GM21515 (cell line): Measurements from ENCODE around the gene USB1.

Experiments
- ATAC-seq: cut with Tn5 transposase; IDR thresholded peaks from one replicate; pipeline ENCODE4 v1.9.1; 2021; ENCODE audit not compliant: unreplicated experiment

USB1 gene, protein sequence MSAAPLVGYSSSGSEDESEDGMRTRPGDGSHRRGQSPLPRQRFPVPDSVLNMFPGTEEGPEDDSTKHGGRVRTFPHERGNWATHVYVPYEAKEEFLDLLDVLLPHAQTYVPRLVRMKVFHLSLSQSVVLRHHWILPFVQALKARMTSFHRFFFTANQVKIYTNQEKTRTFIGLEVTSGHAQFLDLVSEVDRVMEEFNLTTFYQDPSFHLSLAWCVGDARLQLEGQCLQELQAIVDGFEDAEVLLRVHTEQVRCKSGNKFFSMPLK

DNA sequence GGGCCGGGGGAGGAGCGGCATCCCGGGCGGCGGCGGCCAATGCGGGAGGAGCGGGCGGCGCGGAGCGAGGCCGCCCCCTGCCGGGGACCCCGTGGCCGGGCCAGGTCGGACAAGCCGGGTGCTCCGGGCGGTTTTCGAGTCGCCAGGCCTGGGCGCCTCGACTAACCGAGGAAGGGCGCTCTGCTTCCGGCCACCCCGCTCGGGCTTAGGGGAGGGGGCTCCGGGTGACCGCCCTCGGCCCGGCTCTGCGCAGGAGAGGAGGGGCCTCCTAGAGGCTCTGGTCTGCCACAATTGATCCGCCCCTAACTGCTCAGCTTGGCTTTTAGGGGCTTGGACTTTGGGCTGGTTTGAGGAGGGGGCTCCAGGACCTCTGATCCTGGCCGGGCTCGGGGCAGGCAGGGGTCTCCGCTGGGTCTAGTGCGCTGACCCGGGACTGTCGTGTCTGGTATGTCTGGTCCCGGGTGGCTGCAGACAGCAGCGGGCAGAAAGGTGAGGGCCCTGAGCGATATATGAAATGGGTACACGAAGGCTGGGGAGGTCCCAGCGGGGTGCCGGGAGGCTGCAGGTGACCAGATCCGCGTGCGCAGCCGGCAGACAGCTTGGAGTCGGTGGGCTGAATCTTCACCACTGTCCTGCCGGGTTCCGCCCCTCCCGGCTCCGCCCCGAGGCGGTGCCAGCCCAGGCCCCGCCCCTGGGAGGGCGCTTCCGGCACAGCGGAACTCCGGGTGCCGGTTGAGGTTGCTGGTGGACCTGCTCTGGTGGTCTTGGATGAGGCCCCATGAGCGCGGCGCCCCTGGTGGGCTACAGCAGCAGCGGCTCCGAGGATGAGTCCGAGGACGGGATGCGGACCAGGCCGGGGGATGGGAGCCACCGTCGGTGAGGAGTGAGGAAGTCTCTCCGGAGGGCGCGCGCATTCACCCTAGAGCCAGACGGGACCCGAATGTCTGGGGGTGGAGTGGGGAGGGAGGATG lies at the start of gene USB1:
TSS of gene USB1 (plus strand) at position 702 of the 971 bp plus-strand sequence. CDS start at position 779, 77 bp downstream.
- ATAC-seq, result peak; percentile 77

DNA sequence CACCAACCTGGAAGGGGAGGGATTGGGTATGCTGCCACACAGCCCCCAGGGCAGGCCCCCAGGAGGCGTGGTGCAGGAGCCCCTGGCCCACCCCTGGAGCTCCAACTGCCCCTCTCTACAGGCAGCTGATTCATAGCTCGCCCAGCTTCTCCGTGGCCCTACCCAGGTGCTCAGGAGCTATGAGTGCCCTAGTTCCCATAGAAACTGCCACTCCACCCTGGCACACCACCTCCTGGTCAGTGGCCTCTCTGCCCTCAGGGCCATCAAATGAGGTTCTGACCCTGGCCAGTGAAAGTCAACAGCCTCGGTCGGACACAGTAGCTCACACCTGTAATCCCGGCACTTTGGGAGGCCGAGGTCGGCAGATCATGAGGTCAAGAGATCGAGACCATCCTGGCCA lies 48.3 kb upstream of the USB1 start:
- ATAC-seq, result no peak

DNA sequence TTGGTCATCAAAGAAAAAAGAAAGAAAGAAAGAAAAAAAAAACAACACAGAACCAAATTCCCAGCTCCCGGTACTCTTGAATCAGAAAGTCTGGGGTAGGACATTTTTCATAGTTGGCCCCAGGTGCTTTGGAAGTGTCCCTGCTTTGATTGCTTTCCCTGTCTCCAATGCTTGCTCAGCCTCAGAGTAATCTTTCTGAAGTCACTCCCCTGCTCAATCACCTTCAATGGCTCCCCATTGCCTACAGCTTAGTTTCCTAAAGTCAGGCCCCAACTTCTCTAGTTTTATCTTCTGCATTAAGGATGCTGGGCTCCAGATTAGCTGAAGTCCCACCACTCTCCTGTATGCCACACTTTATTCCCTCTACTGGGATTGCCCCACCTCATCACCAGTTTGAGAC lies 47.4 kb upstream of the USB1 start:
- no peak for ATAC-seq

DNA sequence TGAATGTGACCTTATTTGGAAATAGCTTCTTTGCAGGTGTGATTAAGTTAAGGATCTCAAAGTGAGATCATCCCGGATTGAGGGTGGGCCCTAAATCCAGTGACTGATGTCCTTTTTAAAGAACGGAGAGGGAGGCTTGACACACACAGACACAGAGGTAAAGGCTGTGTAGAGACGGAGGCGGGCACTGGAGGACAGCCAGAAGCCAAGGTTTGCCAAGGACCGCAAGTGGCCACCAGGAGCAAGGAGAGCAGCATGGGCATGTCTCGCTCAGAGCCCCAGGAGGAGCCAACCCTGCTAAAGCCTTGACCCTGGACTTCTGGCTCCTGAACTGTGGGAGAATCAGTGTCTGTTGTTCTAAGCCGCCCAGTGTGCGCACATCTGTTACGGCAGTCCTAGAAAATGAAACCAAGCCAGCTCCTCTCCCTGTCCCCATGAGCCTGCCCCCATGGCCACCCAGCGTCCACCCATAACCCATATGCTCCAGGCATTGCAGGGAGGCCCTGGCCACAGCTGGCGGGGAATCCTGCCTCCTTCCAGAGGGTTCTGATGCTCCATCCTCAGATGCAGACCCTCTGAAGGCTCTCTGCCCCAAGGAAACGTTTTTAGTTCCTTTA lies 45.5 kb upstream of the USB1 start:
- ATAC-seq, result no peak

DNA sequence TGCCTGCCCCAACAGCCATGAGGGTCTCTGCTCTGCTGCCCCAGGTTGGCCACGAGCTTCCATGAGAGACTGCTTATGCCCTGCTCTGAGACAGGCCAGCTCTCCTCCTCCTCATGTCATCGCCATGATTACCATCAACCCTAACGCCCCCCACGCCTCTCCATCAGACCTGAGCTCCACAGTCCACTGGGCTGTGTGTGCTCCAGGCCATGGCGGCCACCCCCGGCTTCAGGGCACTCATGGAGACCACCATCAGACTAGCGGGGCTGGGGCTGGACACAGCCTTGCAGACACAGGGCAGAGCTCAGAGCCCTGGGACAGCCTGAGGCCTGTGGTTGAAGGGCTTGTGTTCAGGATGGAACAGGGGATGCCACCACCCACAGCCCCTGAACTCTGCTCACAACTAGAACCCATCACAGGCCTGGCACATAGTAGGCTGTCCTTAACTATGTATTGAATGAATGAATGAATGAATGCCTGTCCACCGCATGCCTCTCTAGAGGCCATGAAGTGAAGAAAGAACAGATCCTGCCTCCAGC lies 44.9 kb upstream of the USB1 start:
- ATAC-seq, result no peak

DNA sequence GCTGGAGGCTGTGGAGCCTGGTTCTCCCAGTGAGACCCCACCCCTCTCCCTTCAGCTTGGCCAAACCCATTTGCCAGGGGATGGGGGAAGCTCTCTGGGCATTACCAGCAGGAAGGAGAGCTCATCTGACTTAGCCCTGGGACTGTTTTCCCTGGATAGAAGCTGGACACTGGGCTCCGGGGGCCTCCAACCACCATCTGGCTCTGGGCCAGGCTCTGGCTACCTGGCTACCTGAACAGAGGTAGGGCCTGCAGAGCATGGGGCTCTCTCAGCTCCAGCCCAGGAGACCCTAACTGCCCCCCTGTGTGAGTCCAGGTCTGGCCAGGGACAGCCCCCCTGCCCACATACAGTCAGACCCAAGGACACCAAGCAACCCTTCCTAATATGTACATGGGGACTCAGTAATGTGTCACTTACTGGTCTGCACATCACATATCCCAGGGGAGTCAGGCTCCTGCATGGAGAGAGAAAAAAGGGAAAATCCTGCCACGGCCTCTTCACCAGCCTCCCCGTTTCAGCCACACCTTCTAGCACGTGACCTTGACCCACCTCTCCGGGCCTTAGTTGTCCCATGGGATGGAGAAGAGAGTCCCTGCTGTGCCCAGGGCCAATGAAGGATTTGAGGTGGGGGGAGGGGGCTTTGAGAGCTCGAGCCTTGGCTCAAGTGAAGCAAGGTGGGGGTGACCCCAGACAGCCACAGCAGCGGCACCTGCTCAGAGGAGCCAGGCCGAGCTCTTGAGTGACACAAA lies 44.1 kb upstream of the USB1 start:
- no peak for ATAC-seq

DNA sequence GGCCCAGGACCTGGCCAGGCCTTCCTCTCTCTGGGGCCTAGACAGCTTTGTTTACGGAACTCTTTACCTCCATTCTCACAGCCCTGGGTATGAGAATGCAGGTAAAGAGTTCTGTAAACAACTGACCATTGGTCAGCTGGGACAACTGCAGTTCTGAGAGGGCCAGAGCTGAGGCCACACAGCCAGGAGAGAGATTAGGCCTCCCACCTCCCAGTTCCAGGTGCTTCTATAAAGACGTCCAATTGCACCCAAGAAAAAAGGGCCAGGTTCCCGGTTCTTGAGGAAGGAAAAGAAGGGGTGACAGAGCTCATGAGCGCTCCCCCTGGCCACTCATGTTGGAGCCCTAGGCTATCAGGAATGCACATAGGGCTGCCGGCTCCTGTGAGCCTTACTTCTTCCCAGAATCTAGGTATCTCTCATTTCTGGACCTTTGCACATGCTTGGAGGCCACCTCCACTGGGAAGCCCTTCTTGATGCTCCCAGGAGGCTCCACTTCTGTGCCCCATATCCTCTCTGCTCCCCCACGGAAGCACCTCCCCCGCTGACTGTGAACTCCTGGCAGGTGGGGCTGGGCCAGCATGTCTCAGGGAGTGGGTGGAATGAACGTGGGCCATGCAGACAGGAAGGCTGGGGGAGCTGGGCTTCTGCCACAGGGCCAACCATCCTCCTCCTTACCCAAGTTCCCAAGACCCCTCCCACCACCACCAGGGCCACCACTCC lies 43.4 kb upstream of the USB1 start:
- ATAC-seq, result no peak

DNA sequence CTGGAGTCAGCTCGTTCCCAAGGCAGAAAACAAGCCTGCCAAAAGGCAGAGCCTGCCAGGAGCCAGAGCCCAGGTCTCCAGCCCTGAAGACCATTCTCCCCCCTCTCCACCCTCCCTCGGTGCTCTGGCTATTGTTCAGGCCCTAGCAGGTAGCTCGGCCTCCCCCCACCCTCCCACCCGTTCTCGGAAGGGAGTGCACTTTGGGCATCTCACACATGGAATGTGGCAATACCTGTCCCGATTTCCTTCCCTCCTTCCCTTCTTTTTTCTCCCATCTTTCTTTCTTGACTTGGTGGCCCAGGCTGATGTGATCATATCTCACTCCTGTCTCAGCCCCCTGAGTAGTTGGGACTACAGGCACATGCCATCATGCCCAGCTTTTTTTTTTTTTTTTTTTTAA lies 42.7 kb upstream of the USB1 start:
- ATAC-seq, result no peak

DNA sequence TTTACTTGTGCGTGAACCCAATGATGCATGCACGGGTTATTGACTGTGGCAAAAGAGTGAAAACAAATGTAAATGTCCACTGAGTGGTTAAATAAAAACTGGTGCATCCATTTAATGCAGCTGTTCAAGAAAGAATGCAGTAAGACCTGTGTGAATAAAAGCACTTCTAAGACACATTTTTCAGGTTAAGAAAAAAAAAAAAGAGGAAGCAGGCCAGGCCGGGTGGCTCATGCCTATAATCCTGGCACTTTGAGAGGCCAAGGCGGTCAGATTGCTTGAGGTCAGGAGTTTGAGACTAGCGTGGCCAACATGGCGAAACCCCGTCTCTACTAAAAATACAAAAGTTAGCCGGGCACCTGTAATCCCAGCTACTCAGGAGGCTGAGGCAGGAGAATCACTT lies 42.1 kb upstream of the USB1 start:
- no peak for ATAC-seq

DNA sequence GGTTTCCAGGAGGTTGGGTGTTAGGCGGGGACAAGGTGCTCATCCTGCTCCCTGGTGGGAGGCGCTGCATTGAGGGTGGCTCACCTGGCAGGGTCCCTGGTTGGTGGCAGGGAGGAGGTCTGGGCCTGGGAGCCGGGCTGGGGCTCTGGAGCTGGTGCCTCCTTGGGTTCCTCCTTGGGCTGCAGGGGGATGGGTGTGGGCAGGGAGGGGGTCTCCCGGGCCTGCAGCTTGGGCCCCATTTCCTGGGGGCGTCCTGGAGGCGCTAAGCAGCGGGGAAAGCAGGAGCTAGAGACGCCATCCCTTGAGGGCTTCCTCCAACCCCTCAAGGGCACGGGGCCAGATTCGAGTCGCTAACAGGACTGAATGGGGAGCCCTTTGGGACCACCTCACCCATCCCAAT lies 41.4 kb upstream of the USB1 start:
- no peak for ATAC-seq

DNA sequence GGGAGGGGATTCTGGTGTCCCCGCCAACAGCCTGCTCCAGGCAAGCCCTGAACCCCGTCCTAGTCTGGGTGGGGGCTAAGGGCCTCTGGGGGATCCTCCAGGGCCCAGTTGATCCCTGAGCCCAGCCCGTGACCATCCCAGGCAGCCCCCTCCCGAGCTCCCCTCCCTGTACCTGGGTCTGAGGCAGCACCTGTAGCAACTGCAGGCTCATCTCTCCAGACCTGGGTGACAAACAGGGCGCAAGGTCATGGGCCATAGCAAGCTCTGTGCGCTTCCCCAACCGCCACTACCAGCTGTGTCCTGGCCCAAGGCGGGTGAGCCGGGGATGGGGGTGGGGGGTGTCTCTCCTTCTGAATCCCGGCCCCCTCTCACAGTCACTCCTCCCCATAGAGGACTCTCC lies 40.9 kb upstream of the USB1 start:
- no peak for ATAC-seq

DNA sequence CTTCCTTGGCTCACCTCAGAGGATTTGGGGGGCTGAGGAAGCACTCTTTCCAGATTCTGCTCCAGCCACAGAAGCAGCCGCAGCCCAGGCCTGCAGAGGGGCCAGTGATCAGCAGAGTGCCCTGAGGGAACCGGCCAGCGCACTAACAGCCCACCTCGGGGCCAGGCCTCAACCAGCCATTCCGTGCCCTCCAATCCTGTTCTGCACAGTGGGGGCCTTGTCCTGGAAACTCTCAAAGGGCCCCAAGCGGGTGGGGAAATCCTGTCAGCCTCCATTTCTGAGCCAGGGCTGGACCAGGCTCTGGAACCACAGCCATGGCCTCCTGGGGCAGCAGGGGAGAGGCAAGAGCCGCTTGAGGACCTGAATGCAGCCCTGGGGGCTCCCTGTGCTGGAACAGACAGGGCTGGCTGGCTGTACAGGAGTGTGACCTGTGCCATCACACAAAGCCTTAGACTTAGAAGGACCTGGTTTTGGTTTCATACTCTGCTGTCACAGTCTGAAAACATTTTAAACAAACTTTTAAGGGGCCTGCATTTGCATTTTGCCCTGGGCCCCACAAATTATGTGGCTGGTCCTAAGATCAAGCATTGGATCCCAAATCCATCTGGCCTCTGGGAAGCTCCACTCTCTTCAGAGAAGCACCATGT lies 40.3 kb upstream of the USB1 start:
- no peak for ATAC-seq

DNA sequence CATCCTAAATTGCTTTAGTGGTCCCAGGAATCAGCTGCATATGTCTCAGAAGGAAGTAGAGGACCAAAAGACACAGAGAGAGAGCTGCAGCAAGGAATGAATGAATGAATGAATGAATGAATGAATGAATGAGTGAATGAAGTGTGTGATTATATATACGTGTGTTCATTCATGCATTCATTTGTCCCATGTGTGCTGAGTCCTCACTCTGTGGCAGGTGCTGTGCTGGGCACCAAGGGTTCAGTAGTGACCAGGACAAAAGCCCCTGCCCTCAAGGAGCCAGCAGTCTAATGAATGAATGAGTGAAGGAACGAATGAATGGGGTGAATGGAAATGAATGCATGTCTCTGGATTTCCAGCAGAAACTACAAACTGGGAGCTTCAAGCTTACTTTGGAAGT lies 39.7 kb upstream of the USB1 start:
- no peak for ATAC-seq

DNA sequence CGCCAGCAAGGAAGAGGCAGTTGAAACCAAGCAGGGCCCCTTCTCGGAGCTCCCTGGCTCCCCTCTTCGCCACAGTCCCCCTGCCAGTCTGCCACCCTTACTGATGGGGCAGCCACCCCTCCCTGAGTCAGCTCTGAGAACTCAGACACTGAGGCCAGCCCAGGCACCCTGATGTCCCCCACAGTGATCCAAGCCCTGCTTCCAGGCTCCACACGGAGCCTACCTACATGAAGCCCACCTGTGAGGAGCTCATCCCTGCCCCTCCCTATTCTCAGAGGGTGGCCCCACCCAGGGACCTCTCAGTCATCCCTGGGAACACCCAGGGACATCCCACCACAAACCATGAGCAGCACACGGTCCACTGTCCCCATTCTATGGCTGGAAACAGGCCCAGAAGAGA lies 39.2 kb upstream of the USB1 start:
- ATAC-seq, result no peak

DNA sequence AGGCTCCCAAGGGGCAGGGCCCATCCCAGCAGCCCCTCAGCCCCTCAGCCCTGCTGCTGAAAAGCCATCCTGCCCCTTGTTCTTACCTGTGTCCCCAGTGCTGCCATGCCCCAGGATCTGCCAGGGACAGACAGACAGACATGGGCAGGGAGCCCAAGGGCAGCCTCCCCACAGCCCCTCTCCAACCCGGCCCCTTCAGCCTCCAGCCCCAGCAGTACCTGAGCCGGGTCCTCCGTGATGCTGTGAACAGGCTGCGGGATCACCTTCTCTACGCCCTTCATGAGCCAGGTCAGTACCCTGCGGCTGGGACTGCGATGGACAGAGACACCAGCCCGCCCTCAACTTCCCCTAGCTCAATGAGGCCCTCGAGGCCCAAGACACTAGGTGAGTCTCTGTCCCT lies 38.5 kb upstream of the USB1 start:
- ATAC-seq, result no peak

DNA sequence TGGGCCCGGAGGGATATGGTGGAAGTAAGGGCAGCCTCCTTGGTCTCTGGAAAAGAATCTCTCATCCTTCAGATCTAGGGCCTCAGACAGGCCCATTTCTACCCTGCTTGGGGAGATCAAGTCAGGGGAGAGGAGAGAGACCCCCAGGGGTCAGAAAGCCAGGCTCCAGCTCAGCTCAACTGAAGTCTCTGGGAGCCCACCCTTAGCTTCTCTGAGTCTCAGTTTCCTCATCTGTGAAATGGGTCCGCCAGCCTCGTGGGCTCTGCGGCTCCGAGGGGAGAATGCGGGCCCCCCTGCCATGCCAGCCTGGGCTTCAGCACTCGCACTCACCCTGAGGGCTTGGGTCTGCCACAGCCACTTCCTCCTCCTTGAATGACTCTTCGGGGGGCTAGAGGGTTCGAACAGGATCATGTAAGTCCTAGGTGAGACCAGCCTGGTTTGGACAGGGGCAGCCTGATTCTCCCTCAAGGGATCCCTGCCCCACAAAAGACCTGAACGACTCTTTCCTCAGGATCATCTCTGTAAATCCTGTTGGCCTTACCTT lies 37.0 kb upstream of the USB1 start:
- no peak for ATAC-seq

DNA sequence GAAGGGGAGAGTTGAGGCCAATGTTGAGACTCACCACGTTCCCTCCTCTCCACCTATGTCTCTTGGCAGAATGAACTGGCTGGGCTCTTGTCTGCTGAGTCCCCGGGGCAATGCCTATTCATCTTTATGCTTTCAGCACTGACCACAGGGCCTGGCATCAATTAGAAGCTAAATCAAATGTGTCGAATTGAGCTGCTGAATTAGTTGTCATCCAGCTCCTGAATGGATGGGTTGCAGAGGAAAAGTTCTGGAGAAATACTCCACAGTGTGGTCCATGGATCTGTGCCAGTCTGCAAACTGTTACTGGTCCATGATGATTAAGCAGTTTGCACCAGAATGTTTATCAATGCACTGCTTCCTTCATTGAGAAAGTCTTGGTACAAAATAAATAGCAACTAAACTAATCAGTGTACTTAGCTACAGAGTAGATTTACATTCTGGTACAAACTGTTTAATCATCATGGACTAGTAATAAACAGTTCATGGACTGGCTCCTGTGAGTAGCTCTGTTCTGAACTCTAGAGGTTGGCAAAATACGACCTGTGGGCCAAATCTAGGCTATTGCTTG lies 34.9 kb upstream of the USB1 start:
- no peak for ATAC-seq

DNA sequence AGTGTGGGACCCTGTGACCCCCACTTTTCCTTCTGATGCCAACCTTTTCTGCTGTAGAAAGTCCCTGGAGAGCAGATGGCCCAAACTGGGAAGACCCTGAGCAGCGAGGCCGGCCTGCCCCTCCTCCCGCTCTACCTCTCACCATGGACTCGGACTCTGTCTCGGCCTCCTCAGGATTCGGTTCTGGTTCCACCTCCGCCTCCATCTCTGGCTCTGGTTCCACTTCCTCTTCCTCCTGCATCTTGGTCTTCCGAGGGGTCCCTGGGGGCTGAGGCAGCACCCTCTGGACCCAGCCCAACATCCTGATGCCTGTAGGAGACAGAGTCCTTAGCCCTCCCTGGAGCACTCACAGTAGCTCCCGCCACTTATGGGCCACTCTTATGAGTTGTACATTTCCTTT lies 34.2 kb upstream of the USB1 start:
- ATAC-seq, result no peak

DNA sequence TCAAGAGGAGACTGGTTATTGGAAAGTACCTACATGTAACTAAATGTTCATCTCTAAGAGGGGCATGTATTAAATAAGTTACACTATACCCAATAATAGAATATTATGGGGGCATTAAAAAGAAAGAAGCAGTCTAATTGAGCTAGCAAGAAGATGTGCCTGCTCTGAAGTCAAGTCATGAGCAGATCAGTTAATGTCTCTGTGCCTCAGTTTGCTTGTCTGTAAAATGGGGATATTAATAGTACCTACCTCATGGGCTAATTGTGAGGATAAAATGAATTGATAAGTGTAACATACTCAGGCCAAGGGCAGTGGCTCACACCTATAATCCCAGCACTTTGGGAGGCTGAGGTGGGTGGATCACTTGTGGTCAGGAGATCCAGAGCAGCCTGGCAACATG lies 33.3 kb upstream of the USB1 start:
- ATAC-seq, result no peak
